Spleen (tissue), 11 donors: ENCODE results near the gene ANO7. TPM values are rescaled to one million over a fixed set of nuclear protein-coding genes. Genes with fewer than 3 reads are reported as not detected.
A peak's percentile ranks its signal among the peaks of the same experiment; 100 is the strongest.

Source experiments
- DNase-seq: peaks from one replicate; pipeline ENCODE4 v3.0.0-alpha.2; 2020
- H3K27ac ChIP-seq, 8 donors: fragments of 200-600 bp; sonication (generic) in 7 of 8; 1 replicate in 4 of 8; 2 replicates in 4 of 8; pipeline versions ENCODE4 v1.5.0 to v1.8.0; 2016 to 2021; ENCODE audit warnings: inconsistent platforms in 4 of 8, mild to moderate bottlenecking in 4 of 8, moderate library complexity in 1 of 8
- H3K27me3 ChIP-seq, 7 donors: fragments of 200-600 bp; sonication (generic) in 6 of 7; replicated peaks in 1 of 7; 1 replicate in 4 of 7; 2 replicates in 3 of 7; pipeline versions ENCODE4 v1.5.0 to v1.8.0; 2016 to 2021; ENCODE audit warnings: inconsistent platforms in 3 of 7, mild to moderate bottlenecking in 1 of 7
- H3K36me3 ChIP-seq, 6 donors: fragments of 200-600 bp; sonication (generic) in 5 of 6; 1 replicate in 4 of 6; 2 replicates in 2 of 6; pipeline versions ENCODE4 v1.5.0 to v1.8.0; 2016 to 2021; ENCODE audit warnings: inconsistent platforms in 2 of 6
- H3K4me1 ChIP-seq, 6 donors: fragments of 200-600 bp; sonication (generic) in 5 of 6; 1 replicate in 3 of 6; 2 replicates in 3 of 6; pipeline versions ENCODE4 v1.5.0 to v1.8.0; 2016 to 2021; ENCODE audit warnings: inconsistent platforms in 3 of 6
- H3K4me3 ChIP-seq, 8 donors: fragments of 200-600 bp; sonication (generic) in 7 of 8; 1 replicate in 4 of 8; 2 replicates in 4 of 8; pipeline versions ENCODE4 v1.5.0 to v1.8.0; 2016 to 2021; ENCODE audit warnings: inconsistent platforms in 4 of 8, mild to moderate bottlenecking in 4 of 8, moderate library complexity in 2 of 8
- H3K9me3 ChIP-seq, 8 donors: fragments of 200-600 bp; sonication (generic) in 7 of 8; 1 replicate in 4 of 8; 2 replicates in 4 of 8; pipeline versions ENCODE4 v1.5.0 to v1.8.0; 2016 to 2021; ENCODE audit warnings: inconsistent platforms in 4 of 8
- CTCF ChIP-seq, 11 experiments: fragments of 200-600 bp in 7 of 11; fragments of 450-650 bp in 4 of 11; sonication (generic) in 4 of 11; IDR thresholded peaks in 8 of 11; conservative IDR thresholded peaks in 3 of 11; 1 replicate in 7 of 11; 2 replicates in 4 of 11; pipeline versions ENCODE4 v1.4.0 to v1.8.0; 2016 to 2021; ENCODE audit warnings: antibody characterized with exemption in 11 of 11, inconsistent platforms in 4 of 11, mild to moderate bottlenecking in 1 of 11
- POLR2A ChIP-seq, 3 donors: fragments of 450-650 bp; IDR thresholded peaks; one replicate each; pipeline ENCODE4 v1.5.1; 2017; ENCODE audit warnings: antibody characterized with exemption in 3 of 3, mild to moderate bottlenecking in 1 of 3
- POLR2AphosphoS5 ChIP-seq, 3 donors: sonication (generic); formaldehyde crosslinking; IDR thresholded peaks; one replicate each; pipeline ENCODE4 v1.5.1; 2017; ENCODE audit warnings: antibody characterized with exemption in 3 of 3
- WGBS, 5 donors: extraction: QIAGEN DNeasy Blood & Tissue Kit in 3 of 5; methylation state at CpG; one replicate each; pipeline versions ENCODE4 v1.1.5 to v1.1.7; 2013 to 2018; 5-methylcytosine and 5-hydroxymethylcytosine counted together
- intact Hi-C: fragments of 100-400 bp; cut with DNase I; formaldehyde crosslinking; loops from one replicate; pipeline ENCODE4 v1.15.0; 2023; ENCODE audit warnings: low total_unique reads
- polyA plus RNA-seq, 3 donors: library from polyadenylated mRNA; stranded (reverse); fragments of 200-250 nt; gene quantifications; one replicate each; pipeline ENCODE4 v1.2.1, GENCODE V29; 2013
- total RNA-seq, 7 donors: library from RNA; depleted of rRNA in 3 of 7; stranded (reverse); fragments of >200 nt in 3 of 7; fragmentation: NEBNext Ultra II Directional in 4 of 7; extraction: Animal tissue kit (Norgen Biotek cat#: 25700) in 4 of 7; gene quantifications; one replicate each; pipeline versions ENCODE4 v1.1.0 to v1.2.1, GENCODE V29; 2016 to 2021
- donor health status: healthy with polysubstance abuse.
- donor health status: DM: no; HTN: no; CAD: no; lungs with moderate emphysema.
- donor health status: DM: no; HTN: no; CAD: no.
- donor health status: Bipolar disorder and iron deficiency.
- donor health status: healthy.
- donor health status: DM: no; HTN: no; CAD: no.
- donor health status: DM: yes; HTN: yes; CAD: no.

The ANO7 gene
- total and polyA plus RNA-seq, 10 donors = 0.46 to 3.5 (median 2.4) TPM

GRCh38 chr2:241225545-241225944 is 37.1 kb downstream of the ANO7 start:
- H3K27ac ChIP-seq = no peak overlapping the region
- H3K9me3 ChIP-seq = no peaks in the 10 kb centered on the region
- peak; percentile 62 for DNase-seq
- 91 to 96% (median 94%) methylated on average over 14 to 16 of the region's 16 CpGs for WGBS, 5 donors
- intact Hi-C loops = no loop called here
- peaks cover 2 to 55% (median 43%) of the 10 kb centered on the region in 6 donors for H3K36me3 ChIP-seq
- peaks cover 0 to 44% (median 24%) of the 10 kb centered on the region in 6 donors for H3K4me1 ChIP-seq
- H3K27me3 ChIP-seq = peaks cover 0 to 2% (median 0%) of the 10 kb centered on the region in 7 donors
- TF ChIP-seq CTCF (IDR thresholded peaks at IDR 0.05 in 8 of 11, conservative IDR thresholded peaks at IDR 0.05 in 3 of 11) (no peak), POLR2AphosphoS5 (IDR thresholded peaks at IDR 0.05) (peak; percentile 4 to 51 (median 41))
- no peak overlapping the region for H3K4me3 ChIP-seq

- Histone ChIP-seq H3K36me3 (peaks cover 3 to 59% (median 48%) of the 10 kb centered on the region in 6 donors), H3K27me3 (no peaks in the 10 kb centered on the region), H3K27ac (no peak overlapping the region), H3K4me3 (no peak overlapping the region), H3K4me1 (peaks cover 0 to 44% (median 24%) of the 10 kb centered on the region in 6 donors), H3K9me3 (no peaks in the 10 kb centered on the region)
- DNase-seq = no peak
- 92 to 95% (median 93%) methylated on average over 16 of the region's 16 CpGs for WGBS, 5 donors
- intact Hi-C loops = no loop called here
- TF ChIP-seq POLR2AphosphoS5 (IDR thresholded peaks at IDR 0.05) (peak in 2 of 3 donors; percentile 14 to 45), POLR2A (IDR thresholded peaks at IDR 0.05) (no peak)
These were observed 37.5 kb downstream of the ANO7 start for GRCh38 chr2:241225983-241226382.

GRCh38 chr2:241226723-241227572 is 38.5 kb downstream of the ANO7 start:
- Histone ChIP-seq H3K4me1 (peaks cover 0 to 44% (median 24%) of the 10 kb centered on the region in 6 donors), H3K36me3 (peaks cover 3 to 69% (median 57%) of the 10 kb centered on the region in 6 donors), H3K4me3 (no peak overlapping the region), H3K27ac (no peak overlapping the region), H3K9me3 (no peaks in the 10 kb centered on the region), H3K27me3 (no peaks in the 10 kb centered on the region)
- peak; percentile 51 for DNase-seq
- 84 to 91% (median 87%) methylated on average over 19 of the region's 19 CpGs for WGBS, 5 donors
- intact Hi-C loops = no loop called here
- TF ChIP-seq POLR2AphosphoS5 (IDR thresholded peaks at IDR 0.05) = peak in 1 of 3 donors; percentile 30
- TF ChIP-seq CTCF (IDR thresholded peaks at IDR 0.05 in 8 of 11, conservative IDR thresholded peaks at IDR 0.05 in 3 of 11) = no peak
- no peak for TF ChIP-seq POLR2A (IDR thresholded peaks at IDR 0.05)

GRCh38 chr2:241227594-241227993 is 39.1 kb downstream of the ANO7 start:
- no peak overlapping the region for H3K27ac ChIP-seq
- intact Hi-C loops = no loop called here
- peaks cover 3 to 75% (median 63%) of the 10 kb centered on the region in 6 donors for H3K36me3 ChIP-seq
- H3K27me3 ChIP-seq = no peaks in the 10 kb centered on the region
- DNase-seq = no peak
- 78 to 89% (median 86%) methylated on average over 8 of the region's 8 CpGs for WGBS, 5 donors
- H3K4me1 ChIP-seq = peaks cover 0 to 44% (median 25%) of the 10 kb centered on the region in 6 donors
- H3K9me3 ChIP-seq = no peaks in the 10 kb centered on the region
- TF ChIP-seq POLR2A (IDR thresholded peaks at IDR 0.05) (no peak), POLR2AphosphoS5 (IDR thresholded peaks at IDR 0.05) (no peak), CTCF (IDR thresholded peaks at IDR 0.05 in 8 of 11, conservative IDR thresholded peaks at IDR 0.05 in 3 of 11) (no peak)
- no peak overlapping the region for H3K4me3 ChIP-seq
